ENCODE measurements around the gene SLC35E2B. TPM values are rescaled to one million over a fixed set of nuclear protein-coding genes. Genes with fewer than 3 reads are reported as not detected.
A peak's percentile ranks its signal among the peaks of the same experiment; 100 is the strongest.

SLC35E2B gene
- total and polyA plus RNA-seq, 11 donors: 12.2 to 29.2 (median 20.1) TPM

DNA sequence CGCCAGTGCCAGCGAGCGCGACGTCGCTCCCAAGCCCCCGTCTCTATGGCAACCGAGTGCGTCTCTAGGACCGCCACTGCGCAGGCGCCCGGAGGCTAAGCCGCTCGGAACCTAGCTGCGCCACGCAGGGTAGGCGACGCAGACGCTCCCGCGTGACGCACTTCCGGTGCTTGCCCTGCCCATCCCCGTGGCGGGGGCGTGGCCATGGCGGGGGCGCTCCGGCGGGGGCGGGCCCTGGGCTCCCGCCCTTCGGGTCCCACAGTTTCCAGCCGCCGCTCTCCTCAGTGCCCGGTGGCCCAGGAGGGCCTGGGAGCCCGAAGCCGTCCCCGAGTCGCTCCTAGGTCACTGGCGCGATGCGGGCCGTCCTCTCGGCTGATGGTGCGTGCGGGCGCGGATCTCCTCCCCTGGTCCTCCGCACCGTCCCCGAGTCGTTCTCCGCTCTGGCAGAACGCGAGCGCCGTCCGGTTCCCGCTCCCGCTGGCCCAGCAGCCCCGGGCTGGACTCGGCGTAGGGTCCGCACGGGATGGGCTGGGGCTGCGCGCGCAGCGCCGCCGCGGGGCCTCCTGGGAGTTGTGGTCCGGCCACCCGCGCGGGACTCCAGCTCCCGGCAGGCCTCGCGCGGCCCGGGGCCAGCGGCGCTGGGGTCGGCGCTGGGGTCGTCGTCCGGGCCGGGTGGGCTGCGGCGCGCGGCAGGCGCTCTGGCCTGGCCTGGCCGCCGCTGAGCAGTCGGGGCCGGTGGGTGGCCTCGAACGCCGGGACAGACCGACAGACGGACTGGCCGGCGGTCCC lies 77.1 kb downstream of the SLC35E2B start, which contains the start of gene MIB2:
Gene MIB2, plus strand, starts transcription at position 245 of the 789 bp plus-strand sequence. CDS start 7,953 bp downstream, outside the sequence.
- H3K27ac ChIP-seq: peak within 1 kb of the TSS; percentile 99 to 100 (median 100)
- no peaks in the 10 kb centered on the region for H3K9me3 ChIP-seq
- H3K4me1 ChIP-seq: peaks cover 4 to 49% (median 32%) of the 10 kb centered on the region in 12 donors
- peaks cover 0 to 19% (median 7%) of the 10 kb centered on the region in 9 donors for H3K36me3 ChIP-seq
- DNase-seq (peak; percentile 96 to 99 (median 97)), ATAC-seq (peak; percentile 91 to 95 (median 94))
- TF ChIP-seq POLR2A (IDR thresholded peaks at IDR 0.05): peak in 1 of 2 donors; percentile 84
- no peak for TF ChIP-seq CTCF (IDR thresholded peaks at IDR 0.05)
- intact Hi-C loops (cut with DNase I): loop anchor here in 5 of 10 donors (1.0 to 10.0 kb wide), 5 partner anchors 15 to 501 kb away; partner anchors contain the start of genes SSU72 (in 4 of the 5), ATAD3A (in 1 of the 5) and C1orf159 (in 1 of the 5)
- H3K4me3 ChIP-seq: peak within 1 kb of the TSS; percentile 81 to 100 (median 97)
- no peaks in the 10 kb centered on the region for H3K27me3 ChIP-seq
- WGBS, 4 donors: 0 to 1% (median 0%) methylated on average over 47 to 107 of the region's 107 CpGs

DNA sequence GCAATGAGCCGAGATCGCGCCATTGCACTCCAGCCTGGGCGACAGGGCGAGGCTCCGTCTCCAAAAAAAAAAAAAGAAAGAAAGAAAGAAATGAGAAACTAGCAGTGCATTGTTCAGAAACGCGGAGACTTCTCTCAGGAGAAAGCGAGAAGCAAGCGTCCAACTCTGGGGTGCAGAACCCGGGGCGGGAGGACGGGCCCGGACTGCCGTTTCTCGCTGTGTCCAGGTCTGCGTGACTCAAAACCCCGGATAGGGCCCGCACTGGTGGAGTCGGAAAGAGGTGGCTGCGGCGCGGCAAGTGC lies 77.7 kb downstream of the SLC35E2B start:
- peaks cover 0 to 43% (median 29%) of the 10 kb centered on the region in 12 donors for H3K4me1 ChIP-seq
- H3K27ac ChIP-seq: peak overlapping the region in 11 of 12 donors; percentile 99 to 100 (median 100)
- ATAC-seq: no peak
- no peaks in the 10 kb centered on the region for H3K27me3 ChIP-seq
- TF ChIP-seq CTCF (IDR thresholded peaks at IDR 0.05) (no peak), POLR2A (IDR thresholded peaks at IDR 0.05) (no peak)
- 0 to 1% (median 0%) methylated on average over 23 of the region's 23 CpGs for WGBS, 4 donors
- H3K9me3 ChIP-seq: no peaks in the 10 kb centered on the region
- H3K36me3 ChIP-seq: peaks cover 0 to 19% (median 7%) of the 10 kb centered on the region in 9 donors
- H3K4me3 ChIP-seq: peak overlapping the region; percentile 81 to 100 (median 97)
- no peak for DNase-seq
- intact Hi-C loops (cut with DNase I): loop anchor here in 6 of 10 donors (1.0 to 10.0 kb wide), 6 partner anchors 16 to 500 kb away; partner anchors contain the start of genes SSU72 (in 4 of the 6), ATAD3A (in 1 of the 6) and C1orf159 (in 1 of the 6)

DNA sequence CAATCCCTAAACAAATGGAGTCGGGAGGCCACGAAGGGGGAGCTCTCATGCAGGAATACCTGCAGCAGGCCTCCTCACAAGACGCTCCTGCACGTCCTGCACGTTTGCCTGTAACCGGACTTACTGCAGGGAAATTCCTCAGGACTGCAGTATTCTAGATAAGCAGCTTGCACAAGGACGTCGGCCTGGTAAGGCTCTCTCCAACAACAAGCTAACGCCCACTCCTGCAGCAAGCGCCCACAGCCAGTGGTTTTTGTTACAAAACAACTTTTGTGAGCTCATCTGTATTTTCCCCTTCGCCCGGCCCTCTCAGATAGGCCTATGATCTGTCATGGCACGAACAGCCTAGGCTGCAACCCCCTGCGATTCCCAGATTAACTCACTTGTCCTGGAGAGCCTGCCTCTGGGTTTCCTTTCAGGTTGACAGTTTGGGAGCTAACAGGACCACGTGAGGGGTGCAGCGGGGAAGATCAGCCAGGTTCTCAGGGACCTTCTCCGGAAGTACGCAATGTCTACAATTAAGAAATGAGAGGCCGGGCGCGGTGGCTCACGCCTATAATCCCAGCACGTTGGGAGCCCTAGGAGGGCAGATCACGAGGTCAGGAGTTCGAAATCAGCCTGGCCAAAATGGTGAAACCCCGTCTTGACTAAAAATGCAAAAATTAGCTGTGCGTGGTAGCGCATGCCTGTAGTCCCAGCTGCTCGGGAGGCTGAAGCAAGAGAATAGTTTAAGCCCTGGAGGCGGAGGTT lies 78.2 kb downstream of the SLC35E2B start:
- intact Hi-C loops (cut with DNase I): loop anchor here in 5 of 10 donors (2.0 to 10.0 kb wide), 5 partner anchors 16 to 500 kb away; partner anchors contain the start of genes SSU72 (in 3 of the 5), ATAD3A (in 1 of the 5) and C1orf159 (in 1 of the 5)
- WGBS, 4 donors: 10 to 15% (median 10%) methylated on average over 30 of the region's 30 CpGs
- peak overlapping the region in 11 of 12 donors; percentile 99 to 100 (median 100) for H3K27ac ChIP-seq

More for the DNA sequence above, 78.2 kb downstream of the SLC35E2B start:
- DNase-seq (peak in 4 of 5 donors; percentile 18 to 61 (median 48)), ATAC-seq (peak in 2 of 4 donors; percentile 4 to 6)
- H3K27me3 ChIP-seq: no peaks in the 10 kb centered on the region
- H3K4me3 ChIP-seq: peak overlapping the region; percentile 81 to 100 (median 97)
- TF ChIP-seq CTCF (IDR thresholded peaks at IDR 0.05): no peak
- H3K4me1 ChIP-seq: peaks cover 0 to 39% (median 28%) of the 10 kb centered on the region in 12 donors
- no peaks in the 10 kb centered on the region for H3K9me3 ChIP-seq
- H3K36me3 ChIP-seq: peaks cover 0 to 19% (median 7%) of the 10 kb centered on the region in 9 donors

All from heart left ventricle (tissue), 16 donors.